Measurements from ENCODE around the gene TRIM29.
A peak's percentile ranks its signal among the peaks of the same experiment; 100 is the strongest.

TRIM29 gene

GRCh38 chr11:120126620-120127019 is 11.3 kb downstream of the TRIM29 start:
- TF ChIP-seq CTCF (IDR thresholded peaks at IDR 0.05; ENCODE audit: low read depth, low read length) = no peak
- H3K4me3 ChIP-seq (replicated peaks in 1 of 2; ENCODE audit: low read depth in 2 of 2, low read length in 2 of 2) = no peak overlapping the region
- no peak for DNase-seq (ENCODE audit: low read depth in 2 of 2)

GRCh38 chr11:120125509-120125908 is 12.4 kb downstream of the TRIM29 start:
- no peak for TF ChIP-seq CTCF (IDR thresholded peaks at IDR 0.05; ENCODE audit: low read depth, low read length)
- H3K4me3 ChIP-seq (replicated peaks in 1 of 2; ENCODE audit: low read depth in 2 of 2, low read length in 2 of 2) = no peak overlapping the region
- DNase-seq (ENCODE audit: low read depth in 2 of 2) = no peak

- DNase-seq (ENCODE audit: low read depth in 2 of 2) = peak in 1 of 2 donors; percentile 62
- no peak for TF ChIP-seq CTCF (IDR thresholded peaks at IDR 0.05; ENCODE audit: low read depth, low read length)
- H3K4me3 ChIP-seq (replicated peaks in 1 of 2; ENCODE audit: low read depth in 2 of 2, low read length in 2 of 2) = no peak overlapping the region
Measured at GRCh38 chr11:120125024-120125423, 12.9 kb downstream of the TRIM29 start.

- H3K4me3 ChIP-seq (replicated peaks in 1 of 2; ENCODE audit: low read depth in 2 of 2, low read length in 2 of 2) = no peak overlapping the region
- DNase-seq (ENCODE audit: low read depth in 2 of 2) = no peak
- no peak for TF ChIP-seq CTCF (IDR thresholded peaks at IDR 0.05; ENCODE audit: low read depth, low read length)
Measured at GRCh38 chr11:120124355-120124754, 13.6 kb downstream of the TRIM29 start.

- DNase-seq (ENCODE audit: low read depth in 2 of 2) = no peak
- H3K4me3 ChIP-seq (replicated peaks in 1 of 2; ENCODE audit: low read depth in 2 of 2, low read length in 2 of 2) = no peak overlapping the region
- no peak for TF ChIP-seq CTCF (IDR thresholded peaks at IDR 0.05; ENCODE audit: low read depth, low read length)
Measured at GRCh38 chr11:120123946-120124345, 14.0 kb downstream of the TRIM29 start.

GRCh38 chr11:120122924-120123683 is 14.8 kb downstream of the TRIM29 start:
- TF ChIP-seq CTCF (IDR thresholded peaks at IDR 0.05; ENCODE audit: low read depth, low read length) = no peak
- DNase-seq (ENCODE audit: low read depth in 2 of 2) = no peak
- H3K4me3 ChIP-seq (replicated peaks in 1 of 2; ENCODE audit: low read depth in 2 of 2, low read length in 2 of 2) = no peak overlapping the region
